Measurements from ENCODE around the gene ZNF121.
A peak's percentile ranks its signal among the peaks of the same experiment; 100 is the strongest.
"Not testable (repeated sequence)": the region's sequence is repeated elsewhere in the genome, so short reads cannot be mapped to it uniquely, and the experiment has no call there.

The ZNF121 gene

DNA sequence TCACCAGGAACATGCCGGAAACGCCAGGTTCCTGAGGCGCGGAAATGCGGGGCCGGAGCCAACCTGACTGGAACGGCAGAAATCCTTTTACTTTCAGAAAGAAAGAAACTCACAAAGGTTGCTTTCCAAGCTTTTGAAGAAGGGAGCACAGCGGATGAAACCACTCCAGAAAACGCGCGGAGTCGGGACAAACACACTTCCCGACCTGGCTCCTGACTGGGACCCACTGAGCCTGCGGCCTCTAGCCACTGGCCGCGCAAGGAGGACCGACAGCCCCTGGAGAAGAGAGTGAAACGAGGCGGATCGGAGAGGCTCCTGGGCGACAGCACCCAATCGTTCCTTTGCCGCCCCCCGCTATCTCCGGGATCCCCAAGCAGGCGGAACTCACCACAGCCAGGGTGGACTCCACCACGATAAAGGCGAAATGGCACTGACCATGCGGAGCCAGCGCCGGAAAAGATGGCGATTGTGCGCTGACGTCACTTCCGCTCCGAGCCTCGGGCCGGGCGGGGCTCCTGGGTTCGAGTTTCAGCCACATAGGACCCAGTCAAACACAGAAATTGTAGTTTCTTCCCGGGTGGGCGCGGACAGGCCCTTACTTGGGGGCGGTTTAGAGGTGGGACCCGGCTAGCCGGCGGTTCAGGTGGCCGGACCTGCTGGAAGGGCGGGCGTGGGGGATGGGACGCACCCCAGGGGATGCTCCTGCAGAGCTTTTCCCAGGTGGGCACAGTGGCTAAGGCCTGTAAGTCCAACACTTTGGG is at the start of gene ZNF121:
ZNF121 (minus strand) TSS at position 432 of the 761 bp plus-strand sequence. CDS start 16,407 bp downstream, outside the sequence.
- peak; percentile 94 for DNase-seq

GRCh38 chr19:9627856-9628255 is 43.6 kb upstream of the ZNF121 start:
- DNase-seq = no peak

GRCh38 chr19:9622531-9622930 is 38.2 kb upstream of the ZNF121 start:
- no peak for DNase-seq

DNA sequence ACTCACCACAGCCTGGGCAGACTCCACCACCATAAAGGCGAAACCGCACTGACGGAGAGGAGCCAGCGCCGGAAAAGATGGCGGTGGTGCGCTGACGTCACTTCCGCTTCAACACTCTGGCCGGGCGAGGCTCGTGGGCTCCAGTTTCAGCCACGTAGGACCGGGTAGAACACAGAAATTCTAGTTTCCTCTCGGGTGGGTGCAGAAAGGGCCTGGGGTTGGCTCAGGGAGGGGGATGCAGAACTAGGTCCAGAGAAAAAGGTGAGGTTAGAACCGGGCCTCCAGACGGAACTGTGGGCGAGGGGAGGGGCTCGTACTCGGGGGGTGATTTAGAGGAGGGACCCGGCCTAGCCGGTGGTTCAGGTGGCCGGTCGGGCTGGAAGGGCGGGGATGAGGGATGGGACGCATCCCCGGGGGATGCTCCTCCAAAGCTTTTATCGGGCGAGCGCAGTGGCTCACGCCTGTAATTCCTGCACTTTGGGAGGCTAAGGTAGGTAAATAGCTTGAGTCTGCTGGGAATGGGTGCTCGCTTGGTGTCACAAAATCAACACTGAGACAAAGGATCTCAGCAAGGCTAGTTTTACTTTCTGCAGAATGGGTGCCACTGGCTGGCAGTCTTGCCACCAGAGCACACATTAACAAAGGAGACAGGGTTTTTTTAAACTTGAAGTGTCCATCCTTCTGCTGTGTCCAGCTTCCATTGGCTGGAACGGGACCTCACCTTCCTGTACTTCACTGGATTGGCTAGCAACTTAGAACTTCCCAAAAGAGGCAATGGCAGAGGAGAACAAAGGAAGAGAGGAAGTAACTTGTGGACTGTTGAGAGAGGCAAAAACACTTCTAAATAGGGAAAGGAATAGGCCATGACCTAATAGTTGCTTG is 37.1 kb upstream of the ZNF121 start, which contains the start of gene ZNF561:
ZNF561 (minus strand) TSS at position 77 of the 882 bp plus-strand sequence. CDS start 1,776 bp downstream, outside the sequence.
- peak; percentile 95 for DNase-seq

- no peak for DNase-seq
Observed at GRCh38 chr19:9620842-9621155, 36.5 kb upstream of the ZNF121 start.

DNA sequence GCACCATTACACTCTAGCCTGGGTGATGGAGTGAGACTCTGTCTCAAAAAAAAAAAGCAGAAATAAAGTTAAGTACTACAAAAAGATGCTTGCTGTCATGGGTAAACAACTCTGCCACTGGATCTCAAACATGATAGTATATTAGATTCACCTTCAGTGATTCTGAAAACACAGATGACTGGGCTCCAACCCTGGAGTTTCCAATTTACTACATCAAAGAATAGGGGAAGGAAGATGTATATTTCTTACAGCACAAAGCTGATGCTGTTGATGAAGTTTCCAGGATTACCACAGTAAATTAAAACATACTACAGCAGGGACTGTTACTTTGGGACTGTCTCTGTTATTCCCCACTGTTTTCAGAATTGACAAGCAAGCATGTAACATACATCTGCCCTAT is 31.5 kb upstream of the ZNF121 start:
- no peak for DNase-seq

- DNase-seq = no peak
Observed at GRCh38 chr19:9610484-9611113, 26.3 kb upstream of the ZNF121 start.

DNA sequence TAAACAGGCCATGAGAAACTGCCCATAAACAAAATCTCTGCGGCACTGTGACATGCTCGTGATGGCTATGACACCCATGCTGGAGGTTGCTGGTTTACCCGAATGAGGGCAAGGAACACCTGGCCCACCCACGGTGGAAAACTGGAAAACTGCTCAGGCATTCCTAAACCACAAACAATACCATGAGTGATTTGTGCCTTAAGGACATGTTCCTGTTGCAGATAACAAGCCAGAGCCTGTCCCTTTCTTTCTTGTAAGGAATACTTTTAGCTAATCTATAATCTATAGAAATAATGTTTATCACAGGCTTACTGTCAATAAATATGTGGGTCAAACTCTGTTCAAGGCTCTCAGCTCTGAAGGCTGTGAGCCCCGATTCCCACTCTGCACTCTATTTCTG is 24.6 kb upstream of the ZNF121 start:
- DNase-seq = no peak

DNA sequence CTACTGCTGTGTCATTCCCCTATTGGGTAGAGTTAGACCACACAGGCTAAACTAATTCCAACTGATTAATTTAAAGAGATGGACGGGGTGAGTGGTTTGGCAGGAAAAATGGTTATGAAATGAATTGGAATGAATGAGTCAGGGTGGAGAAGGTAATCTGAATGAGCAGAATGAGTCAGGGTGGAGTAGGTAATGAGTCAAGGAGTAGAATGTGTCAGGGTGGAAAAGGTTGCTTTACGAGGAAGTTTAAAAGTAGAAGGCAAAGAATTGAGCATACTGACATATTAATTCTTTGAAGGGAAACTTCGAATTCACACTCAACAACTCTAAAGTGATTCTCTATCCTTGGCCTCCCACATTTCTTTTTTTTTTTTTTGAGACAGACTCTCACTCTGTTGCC is 12.7 kb upstream of the ZNF121 start:
- no peak for DNase-seq

- peak; percentile 57 for DNase-seq
Observed at GRCh38 chr19:9586764-9587163, 2.5 kb upstream of the ZNF121 start.

DNA sequence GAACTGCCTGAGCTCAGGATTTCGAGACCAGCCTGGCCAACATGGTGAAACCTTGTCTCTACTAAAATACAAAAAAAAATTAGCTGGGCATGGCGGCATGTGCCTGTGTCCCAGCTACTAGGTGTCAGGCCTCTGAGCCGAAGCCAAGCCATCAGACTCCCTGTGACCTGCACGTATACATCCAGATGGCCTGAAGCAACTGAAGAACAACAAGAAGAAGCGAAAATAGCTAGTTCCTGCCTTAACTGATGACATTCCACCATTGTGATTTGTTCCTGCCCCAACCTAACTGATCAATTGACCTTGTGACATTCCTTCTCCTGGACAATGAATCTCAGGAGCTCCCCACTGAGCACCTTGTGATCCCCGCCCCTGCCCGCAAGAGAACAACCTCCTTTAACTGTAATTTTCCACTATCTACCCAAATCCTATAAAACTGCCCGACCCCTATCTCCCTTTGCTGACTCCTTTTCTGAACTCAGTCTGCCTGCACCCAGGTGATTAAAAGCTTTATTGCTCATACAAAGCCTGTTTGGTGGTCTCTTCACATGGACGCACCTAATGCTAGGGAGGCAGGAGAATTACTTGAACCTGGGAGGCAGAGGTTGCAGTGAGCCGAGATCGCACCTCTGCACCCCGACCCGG is 2.1 kb downstream of the ZNF121 start:
- not testable (repeated sequence) for DNase-seq

GRCh38 chr19:9580728-9581127 is 3.6 kb downstream of the ZNF121 start:
- no peak for DNase-seq

DNA sequence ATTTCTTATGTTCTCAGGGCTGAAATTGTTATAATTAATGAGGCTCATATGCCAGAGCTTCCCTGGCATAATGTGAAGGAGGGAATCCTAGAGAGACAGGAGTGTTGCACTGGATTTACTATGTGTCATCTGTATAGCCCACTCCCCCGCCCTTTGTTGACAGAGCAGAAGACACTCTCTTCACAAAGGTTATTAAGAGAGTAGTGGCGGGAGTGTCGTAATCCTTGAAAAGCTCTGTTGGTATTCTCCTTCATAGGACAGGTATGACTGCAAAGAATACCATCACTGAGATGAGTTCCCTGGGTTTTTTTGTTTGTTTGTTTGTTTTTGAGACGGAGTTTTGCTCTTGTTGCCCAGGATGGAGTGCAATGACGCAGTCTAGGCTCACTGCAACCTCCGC is 14.0 kb downstream of the ZNF121 start:
- DNase-seq = no peak

DNA sequence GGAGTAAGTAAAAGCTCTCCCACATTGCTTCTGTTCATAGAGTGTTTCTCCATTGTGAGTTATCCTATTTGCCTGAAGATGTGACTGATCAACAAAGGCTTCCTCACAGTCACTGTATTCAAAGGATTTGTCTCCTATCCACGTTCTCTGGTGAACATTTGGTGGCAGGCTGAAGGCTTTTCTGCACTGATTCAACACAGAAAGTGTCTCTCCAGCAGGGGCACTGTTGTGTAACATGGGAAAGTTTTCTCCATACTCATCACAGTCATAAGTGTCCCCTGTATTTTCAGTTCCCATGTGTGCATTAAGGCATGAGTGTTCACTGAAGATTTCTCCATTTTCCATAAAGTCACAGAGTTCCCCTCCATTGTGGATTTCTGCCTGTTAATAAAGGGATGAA is 17.6 kb downstream of the ZNF121 start:
- DNase-seq = no peak

GRCh38 chr19:9565900-9566705 is 18.2 kb downstream of the ZNF121 start:
- no peak for DNase-seq

GRCh38 chr19:9552536-9553274 is 31.6 kb downstream of the ZNF121 start:
- no peak for DNase-seq

DNA sequence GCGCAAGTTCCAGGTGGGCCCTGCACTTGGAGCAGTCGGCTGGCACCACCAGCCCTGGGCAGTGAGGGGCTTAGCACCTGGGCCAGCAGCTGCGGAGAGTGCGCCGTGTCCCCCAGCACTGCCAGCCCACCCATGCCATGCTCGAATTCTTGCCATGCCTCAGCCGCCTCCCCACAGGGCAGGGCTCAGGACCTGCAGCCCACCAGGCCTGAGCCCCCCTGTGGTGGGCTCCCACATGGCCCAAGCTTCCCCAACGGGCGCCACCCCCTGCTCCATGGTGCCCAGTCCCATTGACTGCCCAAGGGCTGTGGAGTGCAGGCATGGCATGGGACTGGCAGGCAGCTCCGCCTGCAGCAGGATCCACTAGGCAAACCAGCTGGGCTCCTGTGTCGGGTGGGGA is 36.4 kb downstream of the ZNF121 start:
- no peak for DNase-seq

GRCh38 chr19:9541281-9541680 is 43.0 kb downstream of the ZNF121 start:
- DNase-seq = not testable (repeated sequence)

DNA sequence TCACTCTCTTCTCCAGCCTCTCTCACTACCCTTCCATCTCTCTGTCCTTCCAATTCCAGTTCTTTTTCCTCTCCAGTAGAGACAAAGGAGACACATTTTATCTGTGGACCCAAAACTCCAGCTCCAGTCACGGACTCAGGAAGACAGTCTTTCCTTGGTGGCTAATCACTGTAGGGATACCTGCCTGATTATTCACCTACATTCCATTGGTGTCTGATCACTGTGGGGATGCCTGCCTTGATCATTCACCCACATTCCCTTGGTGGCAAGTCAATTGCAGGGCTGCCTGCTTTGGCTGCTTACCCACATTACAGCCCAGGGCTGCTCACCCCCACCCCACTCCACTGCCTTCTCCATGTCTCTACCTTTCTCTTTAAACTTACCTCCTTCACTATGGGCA is 44.4 kb downstream of the ZNF121 start:
- not testable (repeated sequence) for DNase-seq

- DNase-seq = not testable (repeated sequence)
Observed at GRCh38 chr19:9539201-9539600, 45.1 kb downstream of the ZNF121 start.

Data from right forelimb (tissue), 1 donor.